Chondrocyte (in vitro differentiated cells): Measurements from ENCODE around the gene ZNF33A. TPM values are rescaled to one million over a fixed set of nuclear protein-coding genes. Genes with fewer than 3 reads are reported as not detected.
"Not testable (repeated sequence)": the region's sequence is repeated elsewhere in the genome, so short reads cannot be mapped to it uniquely, and the experiment has no call there.

Experiments used
- DNase-seq: peaks from one replicate; pipeline ENCODE4 v3.0.0; 2021; ENCODE audit warnings: mixed read lengths, low spot score
- H3K27ac Mint-ChIP-seq: one replicate; pipeline ENCODE4 v1.8.0; 2021; ENCODE audit warnings: mild to moderate bottlenecking, moderate library complexity, mixed read lengths; ENCODE audit not compliant: unreplicated experiment
- H3K27me3 Mint-ChIP-seq: 2 replicates; pipeline ENCODE4 v1.8.0; 2021; ENCODE audit warnings: low read depth, mixed read lengths
- H3K36me3 Mint-ChIP-seq: 2 replicates; pipeline ENCODE4 v1.8.0; 2021; ENCODE audit warnings: low read depth, mixed read lengths
- H3K4me1 Mint-ChIP-seq: 2 replicates; pipeline ENCODE4 v1.8.0; 2021; ENCODE audit warnings: low read depth, mild to moderate bottlenecking, mixed read lengths
- H3K4me3 Mint-ChIP-seq: one replicate; pipeline ENCODE4 v1.8.0; 2021; ENCODE audit warnings: mild to moderate bottlenecking, moderate library complexity, mixed read lengths; ENCODE audit not compliant: unreplicated experiment
- H3K9me3 Mint-ChIP-seq: 2 replicates; pipeline ENCODE4 v1.8.0; 2021; ENCODE audit warnings: low read depth, mixed read lengths
- total RNA-seq: library from RNA; stranded (reverse); gene quantifications from 3 replicates; pipeline ENCODE4 v1.2.1, GENCODE V29; 2021
- TF ChIP-seq, protein P1 (sequence below): fragments of 200-600 bp; sonication (generic); IDR thresholded peaks from 2 replicates; pipeline ENCODE4 v1.5.0; 2021; ENCODE audit warnings: antibody characterized with exemption, mild to moderate bottlenecking, moderate library complexity

ZNF33A gene
- total RNA-seq, 1 donor from 2014 or later, result 14.2 TPM

DNA sequence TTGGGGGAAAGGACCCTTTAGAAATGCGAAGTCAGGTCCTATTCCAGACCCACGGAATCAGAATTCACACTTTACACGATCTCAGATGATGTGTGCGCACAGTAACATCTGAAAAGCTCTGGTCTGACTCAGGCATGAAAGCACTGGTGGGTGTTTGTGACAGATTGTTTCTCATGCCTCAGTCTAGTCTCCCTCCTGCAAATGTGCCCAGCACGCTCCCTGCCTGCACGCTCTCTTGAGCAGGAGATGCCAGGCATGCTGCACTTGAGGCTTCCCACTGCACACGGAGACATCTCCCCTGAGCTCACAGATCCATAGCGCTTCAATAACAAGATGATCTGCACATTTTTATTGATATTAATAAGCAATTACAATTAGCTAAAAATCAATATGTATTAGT, 60.0 kb downstream of the ZNF33A start:
- TF ChIP-seq, protein P1, sequence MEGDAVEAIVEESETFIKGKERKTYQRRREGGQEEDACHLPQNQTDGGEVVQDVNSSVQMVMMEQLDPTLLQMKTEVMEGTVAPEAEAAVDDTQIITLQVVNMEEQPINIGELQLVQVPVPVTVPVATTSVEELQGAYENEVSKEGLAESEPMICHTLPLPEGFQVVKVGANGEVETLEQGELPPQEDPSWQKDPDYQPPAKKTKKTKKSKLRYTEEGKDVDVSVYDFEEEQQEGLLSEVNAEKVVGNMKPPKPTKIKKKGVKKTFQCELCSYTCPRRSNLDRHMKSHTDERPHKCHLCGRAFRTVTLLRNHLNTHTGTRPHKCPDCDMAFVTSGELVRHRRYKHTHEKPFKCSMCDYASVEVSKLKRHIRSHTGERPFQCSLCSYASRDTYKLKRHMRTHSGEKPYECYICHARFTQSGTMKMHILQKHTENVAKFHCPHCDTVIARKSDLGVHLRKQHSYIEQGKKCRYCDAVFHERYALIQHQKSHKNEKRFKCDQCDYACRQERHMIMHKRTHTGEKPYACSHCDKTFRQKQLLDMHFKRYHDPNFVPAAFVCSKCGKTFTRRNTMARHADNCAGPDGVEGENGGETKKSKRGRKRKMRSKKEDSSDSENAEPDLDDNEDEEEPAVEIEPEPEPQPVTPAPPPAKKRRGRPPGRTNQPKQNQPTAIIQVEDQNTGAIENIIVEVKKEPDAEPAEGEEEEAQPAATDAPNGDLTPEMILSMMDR, result no peak
- Mint-ChIP-seq H3K4me3 (no peak overlapping the region), H3K27me3 (no peaks in the 10 kb centered on the region), H3K27ac (no peak overlapping the region), H3K4me1 (peaks cover 5% of the 10 kb centered on the region), H3K9me3 (no peaks in the 10 kb centered on the region), H3K36me3 (no peaks in the 10 kb centered on the region)
- no peak for DNase-seq

DNA sequence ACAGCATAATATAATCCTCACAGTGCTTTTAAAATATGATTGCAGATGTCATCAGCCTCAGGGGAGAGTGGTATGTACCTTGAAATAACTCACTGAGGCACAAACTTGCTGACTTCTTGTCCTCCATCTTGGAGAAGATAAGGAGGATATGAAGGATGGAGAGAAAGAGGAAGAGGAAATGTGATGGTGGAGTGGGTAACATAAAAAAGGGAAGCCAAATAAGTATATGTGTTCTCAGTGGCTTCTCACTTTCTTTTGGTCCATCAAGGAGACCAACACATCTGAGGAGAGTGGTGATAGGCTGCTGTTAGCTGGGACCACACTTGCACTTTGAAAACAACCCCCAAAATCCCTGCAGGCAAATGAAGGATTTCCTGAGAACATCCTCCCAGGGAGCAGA, 62.1 kb downstream of the ZNF33A start:
- H3K4me3 Mint-ChIP-seq, result no peak overlapping the region

DNA sequence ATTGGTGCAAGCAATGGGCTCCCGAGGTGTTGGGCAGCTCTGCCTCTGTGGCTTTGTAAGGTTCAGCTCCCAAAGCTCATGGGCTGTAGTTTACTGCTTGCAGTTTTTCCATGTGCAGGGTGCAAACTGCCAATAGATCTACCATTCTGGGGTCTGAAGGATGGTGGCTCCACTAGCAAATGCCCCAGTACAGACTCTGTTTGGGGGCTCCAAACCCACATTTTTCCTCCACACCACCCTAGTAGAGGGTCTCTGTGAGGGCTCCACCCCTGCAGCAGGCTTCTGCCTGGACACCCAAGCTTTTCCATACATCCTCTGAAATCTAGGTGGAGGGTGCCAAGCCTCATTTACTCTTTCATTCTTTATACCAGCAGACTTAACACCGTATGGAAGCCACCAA, 66.2 kb downstream of the ZNF33A start:
- Mint-ChIP-seq H3K27ac (no peak overlapping the region), H3K36me3 (no peaks in the 10 kb centered on the region), H3K4me3 (no peak overlapping the region), H3K27me3 (no peaks in the 10 kb centered on the region), H3K4me1 (no peaks in the 10 kb centered on the region), H3K9me3 (no peaks in the 10 kb centered on the region)
- DNase-seq, result no peak
- TF ChIP-seq, protein P1, result no peak

More for the DNA sequence above, 62.1 kb downstream of the ZNF33A start:
- Mint-ChIP-seq H3K36me3 (no peaks in the 10 kb centered on the region), H3K4me1 (peaks cover 5% of the 10 kb centered on the region), H3K27ac (no peak overlapping the region), H3K27me3 (no peaks in the 10 kb centered on the region), H3K9me3 (no peaks in the 10 kb centered on the region)
- no peak for DNase-seq
- TF ChIP-seq, protein P1, result no peak

DNA sequence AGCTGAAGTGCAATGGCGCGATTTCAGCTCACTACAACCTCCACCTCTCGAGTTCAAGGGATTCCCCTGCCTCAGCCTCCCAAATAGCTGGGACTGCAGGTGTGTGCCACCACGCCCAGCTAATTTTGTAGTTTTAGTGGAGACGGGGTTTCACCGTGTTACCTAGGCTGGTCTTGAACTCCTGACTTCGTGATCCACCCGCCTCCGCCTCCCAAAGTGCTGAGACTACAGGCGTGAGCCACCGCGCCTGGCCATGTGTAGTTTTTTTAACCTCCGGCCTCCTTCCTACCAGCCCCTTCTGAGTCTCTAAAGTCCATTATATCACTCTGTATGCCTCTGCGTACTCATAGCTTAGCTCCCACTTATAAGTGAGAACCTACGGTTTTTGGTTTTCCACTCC, 82.8 kb downstream of the ZNF33A start:
- peaks cover 16% of the 10 kb centered on the region for H3K4me1 Mint-ChIP-seq

DNA sequence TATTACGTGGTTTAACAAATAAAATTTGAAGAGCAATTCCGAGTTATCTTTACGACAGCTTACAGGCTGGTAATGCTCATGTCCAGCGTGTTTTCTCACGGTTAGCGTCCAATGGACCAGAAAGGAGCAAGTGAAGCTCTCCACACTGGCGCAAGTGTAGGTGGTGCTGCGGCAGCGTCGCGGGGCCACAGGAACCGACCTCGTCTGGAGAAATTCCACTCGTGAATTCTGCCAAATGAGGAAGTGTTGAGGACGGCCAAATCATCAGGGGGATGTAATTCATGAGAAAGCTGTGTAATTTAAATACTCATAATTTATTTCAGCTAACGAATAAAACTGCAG, 83.3 kb downstream of the ZNF33A start:
- peak overlapping the region; percentile 85 for H3K27ac Mint-ChIP-seq
- no peaks in the 10 kb centered on the region for H3K27me3 Mint-ChIP-seq
- peak overlapping the region; percentile 89 for H3K4me3 Mint-ChIP-seq
- TF ChIP-seq, protein P1, result no peak
- H3K36me3 Mint-ChIP-seq, result peaks cover 25% of the 10 kb centered on the region
- DNase-seq, result no peak
- peaks cover 4% of the 10 kb centered on the region for H3K9me3 Mint-ChIP-seq
- H3K4me1 Mint-ChIP-seq, result peaks cover 16% of the 10 kb centered on the region

More for the DNA sequence above, 82.8 kb downstream of the ZNF33A start:
- not testable (repeated sequence) for DNase-seq, H3K9me3 Mint-ChIP-seq, H3K27ac Mint-ChIP-seq, H3K27me3 Mint-ChIP-seq
- Mint-ChIP-seq H3K4me3 (peak overlapping the region; percentile 89), H3K36me3 (peaks cover 23% of the 10 kb centered on the region)

DNA sequence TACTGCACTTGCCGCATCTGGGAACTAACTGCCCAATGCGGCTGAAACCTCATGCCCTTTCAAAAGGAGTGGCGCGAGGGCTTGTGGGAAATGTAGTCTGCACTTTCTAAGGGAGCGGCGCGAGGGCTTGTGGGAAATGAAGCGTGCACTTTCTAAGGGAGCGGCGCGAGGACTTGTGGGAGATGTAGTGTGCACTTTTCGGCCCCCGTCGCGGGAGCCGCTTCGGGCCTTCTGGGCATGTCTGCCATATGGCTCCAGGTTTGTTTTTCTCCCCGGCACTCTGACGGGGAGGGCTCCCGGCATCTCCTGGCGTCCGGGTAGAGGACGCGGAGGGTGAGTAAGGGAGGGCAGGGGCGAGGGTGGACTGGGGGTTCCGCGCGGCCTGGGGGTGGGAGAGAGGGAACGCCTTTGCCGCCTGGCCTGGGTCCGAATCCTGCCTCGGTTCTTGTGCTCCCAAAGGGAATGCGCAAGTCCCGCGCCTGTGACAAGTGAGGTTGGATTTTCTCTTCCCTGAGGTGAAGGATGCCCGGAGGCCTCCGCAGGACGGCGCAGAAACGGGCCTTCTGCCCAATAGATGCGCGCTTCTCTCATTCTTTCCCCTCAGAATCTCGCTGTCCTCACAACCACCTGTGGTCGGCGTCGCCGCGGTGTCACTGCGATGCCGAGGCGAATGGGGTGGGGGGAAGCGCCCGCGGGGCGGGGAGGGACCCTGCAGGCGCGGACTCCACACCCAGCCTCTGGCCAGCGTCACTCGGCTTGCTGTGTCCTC, 83.9 kb downstream of the ZNF33A start, which contains the start of gene ZNF37A:
Gene ZNF37A, plus strand, starts transcription at position 180 of the 769 bp plus-strand sequence. CDS start 2,281 bp downstream, outside the sequence.
- Mint-ChIP-seq H3K36me3 (peaks cover 30% of the 10 kb centered on the region), H3K4me3 (peak within 1 kb of the TSS; percentile 89), H3K4me1 (peaks cover 16% of the 10 kb centered on the region), H3K27ac (peak within 1 kb of the TSS; percentile 85), H3K27me3 (no peaks in the 10 kb centered on the region), H3K9me3 (peaks cover 7% of the 10 kb centered on the region)
- TF ChIP-seq, protein P1, result peak; percentile 17
- DNase-seq, result no peak
